CD1c-positive myeloid dendritic cell (primary cell): ENCODE data around the gene ENDOV.

Experiments used
- DNase-seq: peaks from one replicate; pipeline ENCODE4 v3.0.0-alpha.2; 2016; ENCODE audit errors: extremely low spot score

Gene ENDOV

DNA sequence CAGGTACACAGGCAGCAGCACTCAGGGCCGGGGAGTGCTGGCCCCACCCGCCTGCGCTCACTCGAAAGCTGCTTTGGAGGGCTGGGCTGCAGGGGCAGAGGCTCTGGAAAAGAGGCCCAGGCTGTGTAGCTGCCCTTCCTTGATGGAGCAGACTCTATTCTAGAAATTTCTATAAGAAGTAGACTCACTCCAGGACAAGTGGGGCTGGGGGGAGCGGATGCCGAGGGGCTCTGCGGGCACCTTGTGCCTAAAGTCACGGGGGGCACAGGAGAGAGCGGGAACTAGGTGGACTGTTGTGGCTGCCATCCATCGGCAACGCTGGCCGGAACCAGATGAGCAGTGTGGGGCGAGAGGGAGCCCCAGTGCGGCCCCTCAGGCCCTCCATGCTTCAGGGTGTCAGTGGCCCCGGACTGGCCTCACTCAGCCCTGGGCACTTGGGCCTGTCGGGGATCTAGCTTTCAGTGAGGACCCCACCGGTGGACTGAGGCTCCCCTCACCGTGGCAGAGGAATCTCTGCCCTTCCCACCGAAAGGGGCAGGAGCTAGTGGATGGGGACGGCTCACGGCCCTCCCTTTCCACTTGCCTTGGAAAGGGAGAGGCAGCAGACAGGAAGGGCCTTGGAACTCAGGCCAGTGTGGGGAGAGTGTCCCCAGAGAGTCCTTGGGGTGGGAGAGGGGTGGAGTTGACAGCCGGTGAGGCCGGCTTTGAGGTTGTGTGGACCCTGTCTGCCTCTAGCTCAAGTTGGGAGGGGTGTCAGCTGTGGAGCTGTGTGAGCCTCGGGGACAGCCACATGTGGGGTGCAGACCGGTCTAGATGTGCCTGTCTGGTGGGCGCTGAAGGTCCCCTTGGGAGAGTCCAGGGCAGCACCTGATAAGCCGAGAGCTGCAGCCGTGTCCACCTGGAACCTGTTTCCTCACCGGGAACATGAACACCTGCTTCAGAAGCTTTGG lies 16.6 kb downstream of the ENDOV start:
- DNase-seq, result no peak

GRCh38 chr17:80432350-80432955 lies 17.5 kb downstream of the ENDOV start:
- no peak for DNase-seq

DNA sequence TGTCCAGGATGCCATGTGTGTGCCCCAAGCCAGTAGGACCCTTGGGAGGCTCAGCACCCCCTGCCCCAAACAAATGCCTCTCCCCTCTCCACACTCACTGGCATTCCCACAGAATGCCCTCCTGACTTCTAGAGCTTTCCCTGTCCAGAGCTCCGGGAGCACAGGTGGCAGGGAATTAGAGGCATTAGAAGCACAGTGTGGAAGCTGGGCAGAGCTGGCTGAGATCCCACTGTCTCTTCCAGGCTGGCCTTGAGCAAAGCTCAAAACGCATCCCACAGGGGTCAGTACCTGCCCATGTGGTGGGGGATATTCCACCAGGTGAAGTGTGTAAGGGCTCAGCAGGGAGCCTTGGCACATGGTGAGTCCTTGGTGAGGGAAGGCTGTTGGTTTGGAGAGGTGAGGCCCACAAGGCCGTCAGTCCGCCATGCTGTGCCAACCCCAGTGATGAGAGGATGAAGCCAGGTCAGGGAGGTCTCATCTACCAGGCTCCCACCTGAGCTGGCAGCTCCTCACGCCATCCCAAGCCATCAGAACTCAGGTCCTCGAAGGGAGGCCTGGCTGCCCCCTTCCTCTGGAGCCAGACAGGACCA lies 18.1 kb downstream of the ENDOV start:
- no peak for DNase-seq

GRCh38 chr17:80433916-80434666 lies 19.1 kb downstream of the ENDOV start:
- DNase-seq, result no peak

GRCh38 chr17:80437532-80437931 lies 22.6 kb downstream of the ENDOV start:
- DNase-seq, result no peak

DNA sequence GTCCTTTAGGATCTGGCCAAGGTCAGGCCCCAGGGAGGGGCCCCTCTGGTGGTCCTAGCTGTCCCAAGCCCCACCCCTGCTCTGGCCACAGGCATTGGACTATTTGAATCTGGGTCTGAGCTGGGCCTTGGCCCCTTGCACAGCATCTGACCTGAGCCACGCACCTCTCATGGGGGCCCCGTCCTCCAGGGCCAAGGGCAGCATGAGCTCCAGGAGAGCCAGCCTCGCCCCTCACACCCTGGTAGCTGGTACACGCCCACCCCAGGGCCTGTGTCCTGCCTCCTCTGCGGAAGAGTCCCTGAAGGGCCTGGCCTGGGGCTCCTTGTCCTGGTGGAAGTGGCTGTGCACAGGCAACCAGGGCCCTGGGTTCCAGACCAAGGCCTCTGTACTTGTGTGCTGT lies 23.8 kb downstream of the ENDOV start:
- no peak for DNase-seq

DNA sequence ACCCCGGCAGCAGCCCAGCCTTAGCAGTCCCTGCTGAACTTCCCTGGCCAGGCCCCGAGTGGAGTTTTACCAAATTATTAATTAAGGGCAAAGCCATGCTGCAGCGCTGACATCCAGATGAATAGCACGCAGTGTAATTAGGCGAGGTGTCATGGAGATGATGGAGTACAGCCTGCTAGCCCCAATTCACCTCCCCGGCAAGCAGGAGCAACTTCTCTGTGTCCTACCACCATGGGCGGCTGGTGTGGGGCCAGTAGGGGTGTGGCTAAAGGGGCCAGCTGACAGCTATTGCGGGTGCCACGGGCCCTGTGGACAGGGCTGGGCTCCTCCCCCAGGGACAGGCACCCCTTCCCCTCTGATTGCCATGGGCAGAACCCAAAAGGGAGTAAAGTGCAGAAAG lies 24.5 kb downstream of the ENDOV start:
- DNase-seq, result no peak

DNA sequence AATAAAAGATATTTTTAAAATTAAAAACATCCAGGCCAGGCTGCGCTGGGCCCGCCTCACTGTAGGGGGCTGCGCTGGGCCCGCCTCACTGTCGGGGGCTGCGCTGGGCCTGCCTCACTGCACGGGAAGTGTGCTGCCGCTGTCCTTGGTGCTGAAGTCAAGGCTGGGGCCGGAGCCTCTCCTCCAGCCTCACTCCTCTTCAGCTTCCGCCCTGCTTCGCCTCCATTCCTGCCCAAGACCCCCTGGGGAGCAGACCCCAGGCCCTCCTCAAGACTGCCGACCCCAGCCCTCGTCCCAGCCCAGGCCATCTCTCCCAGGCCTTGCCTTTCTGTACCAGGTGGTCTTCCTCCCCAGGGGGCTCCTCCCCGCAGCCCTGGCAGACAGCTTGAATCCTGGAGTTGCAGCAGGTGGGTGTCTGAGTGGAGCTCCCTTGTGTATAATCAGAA lies 26.2 kb downstream of the ENDOV start:
- peak; percentile 32 for DNase-seq

GRCh38 chr17:80441598-80442322 lies 26.8 kb downstream of the ENDOV start:
- no peak for DNase-seq

- DNase-seq, result no peak
Observed at GRCh38 chr17:80442323-80442659, 27.3 kb downstream of the ENDOV start.

GRCh38 chr17:80442764-80443163 lies 27.8 kb downstream of the ENDOV start:
- DNase-seq, result no peak

- no peak for DNase-seq
Observed at GRCh38 chr17:80443498-80443897, 28.5 kb downstream of the ENDOV start.

DNA sequence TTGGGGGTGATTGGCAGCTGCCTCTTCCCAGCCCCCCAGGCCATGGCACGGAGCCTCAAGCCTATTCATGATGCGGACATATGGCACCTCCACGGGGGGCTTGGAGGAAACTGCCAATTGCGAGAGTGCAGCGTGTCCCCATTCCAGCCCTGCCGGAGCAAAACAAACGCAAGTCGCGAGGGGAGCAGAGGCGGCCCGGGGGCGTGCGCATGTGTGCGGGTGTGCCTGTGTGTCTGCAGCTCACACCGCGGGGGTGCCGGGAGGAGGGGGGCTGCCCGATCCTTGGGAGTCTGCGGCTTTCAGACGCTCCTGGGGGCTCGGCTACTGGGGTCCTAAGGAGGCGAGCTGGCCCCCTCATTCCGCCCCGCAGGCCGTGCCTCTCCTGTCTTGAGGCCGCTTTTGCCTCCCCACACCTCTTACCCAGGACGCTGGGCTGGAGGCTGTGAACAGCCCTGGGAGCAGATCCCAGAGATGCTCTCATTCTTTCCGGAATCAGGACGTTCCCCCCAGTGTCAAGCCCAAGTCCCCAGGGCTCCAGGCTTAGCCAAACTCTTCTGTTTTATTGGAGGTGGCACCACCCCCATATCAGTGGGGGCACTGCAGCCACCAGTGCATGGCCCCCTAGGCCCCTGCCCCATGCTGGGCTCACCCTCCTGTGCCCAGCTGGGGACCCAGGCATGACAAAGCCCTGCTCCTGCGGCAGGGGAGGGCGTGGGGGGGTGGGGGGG lies 29.1 kb downstream of the ENDOV start:
- no peak for DNase-seq

- no peak for DNase-seq
Observed at GRCh38 chr17:80444644-80444979, 29.6 kb downstream of the ENDOV start.

- no peak for DNase-seq
Observed at GRCh38 chr17:80445007-80445725, 30.2 kb downstream of the ENDOV start.

DNA sequence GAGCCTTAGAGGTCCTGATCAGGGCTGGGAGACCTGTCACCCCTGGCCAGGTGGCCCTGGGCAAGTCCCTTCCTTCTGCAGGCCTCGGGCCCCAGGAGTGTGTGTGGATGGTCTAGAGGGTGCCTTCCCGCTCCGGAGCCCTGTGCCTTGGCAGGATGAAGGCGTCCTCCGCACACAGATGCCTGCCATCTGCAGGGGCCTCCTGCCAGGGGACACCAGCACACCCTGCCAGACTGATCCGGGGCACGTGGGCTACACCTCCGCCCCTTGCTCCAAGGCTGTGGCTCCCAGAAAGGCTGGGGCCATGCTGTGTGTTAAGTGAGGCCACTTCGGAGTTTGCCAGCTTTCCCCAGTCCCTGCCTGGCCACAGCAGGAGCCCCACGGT lies 30.8 kb downstream of the ENDOV start:
- no peak for DNase-seq

DNA sequence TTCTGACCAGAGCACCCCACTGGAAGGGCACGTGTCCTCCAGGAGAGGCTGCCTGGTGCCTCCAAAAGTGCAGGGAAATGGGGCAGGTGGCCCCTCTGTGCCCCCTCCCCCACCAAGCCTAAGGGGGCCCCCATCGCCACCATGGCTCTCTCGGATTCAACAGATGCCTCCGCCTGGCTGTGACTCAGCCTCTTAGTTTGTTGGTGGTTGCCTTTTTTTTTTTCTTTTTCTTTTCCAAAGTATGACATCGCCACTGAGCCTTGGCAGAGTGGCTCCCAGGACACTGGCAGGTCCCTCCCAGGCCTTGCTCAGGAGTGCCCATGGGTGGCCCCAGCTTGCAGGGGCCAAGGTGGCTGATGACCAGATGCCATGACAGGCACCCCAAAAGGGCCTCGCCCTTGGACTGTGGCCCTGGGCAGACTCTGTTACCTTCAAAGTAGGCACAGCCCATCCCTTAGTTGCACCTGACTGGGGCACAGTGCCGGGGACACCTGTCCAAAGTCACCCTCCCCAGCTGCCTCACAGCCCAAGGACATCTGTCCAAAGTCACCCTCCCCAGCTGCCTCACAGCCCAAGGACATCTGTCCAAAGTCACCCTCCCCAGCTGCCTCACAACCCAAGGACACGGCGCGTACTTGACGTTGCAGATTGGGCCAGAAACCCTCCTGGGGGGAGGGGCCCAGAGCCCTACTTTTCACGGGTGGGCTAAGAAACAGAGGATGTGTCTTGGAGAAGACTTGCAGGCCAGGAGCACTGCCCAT lies 31.9 kb downstream of the ENDOV start:
- no peak for DNase-seq

GRCh38 chr17:80447790-80448189 lies 32.8 kb downstream of the ENDOV start:
- DNase-seq, result no peak

GRCh38 chr17:80449194-80449929 lies 34.4 kb downstream of the ENDOV start:
- DNase-seq, result no peak
